Measurements from ENCODE around the gene CAMTA2. TPM values are rescaled to one million over a fixed set of nuclear protein-coding genes. Genes with fewer than 3 reads are reported as not detected.

CAMTA2 gene
- total RNA-seq, 2 donors from 2014 or later, result 66.9 to 103 TPM

- peak overlapping the region; percentile 93 for H3K27ac Mint-ChIP-seq
- peak overlapping the region; percentile 91 for H3K4me3 Mint-ChIP-seq
- no peak for ATAC-seq (replicated peaks)
- H3K4me1 Mint-ChIP-seq, result peaks cover 51% of the 10 kb centered on the region
- no peaks in the 10 kb centered on the region for H3K27me3 Mint-ChIP-seq
- no peaks in the 10 kb centered on the region for H3K9me3 Mint-ChIP-seq
- peaks cover 94% of the 10 kb centered on the region for H3K36me3 Mint-ChIP-seq (ENCODE audit: low read depth)
Measured at GRCh38 chr17:4940555-4941318, 46.7 kb downstream of the CAMTA2 start.

DNA sequence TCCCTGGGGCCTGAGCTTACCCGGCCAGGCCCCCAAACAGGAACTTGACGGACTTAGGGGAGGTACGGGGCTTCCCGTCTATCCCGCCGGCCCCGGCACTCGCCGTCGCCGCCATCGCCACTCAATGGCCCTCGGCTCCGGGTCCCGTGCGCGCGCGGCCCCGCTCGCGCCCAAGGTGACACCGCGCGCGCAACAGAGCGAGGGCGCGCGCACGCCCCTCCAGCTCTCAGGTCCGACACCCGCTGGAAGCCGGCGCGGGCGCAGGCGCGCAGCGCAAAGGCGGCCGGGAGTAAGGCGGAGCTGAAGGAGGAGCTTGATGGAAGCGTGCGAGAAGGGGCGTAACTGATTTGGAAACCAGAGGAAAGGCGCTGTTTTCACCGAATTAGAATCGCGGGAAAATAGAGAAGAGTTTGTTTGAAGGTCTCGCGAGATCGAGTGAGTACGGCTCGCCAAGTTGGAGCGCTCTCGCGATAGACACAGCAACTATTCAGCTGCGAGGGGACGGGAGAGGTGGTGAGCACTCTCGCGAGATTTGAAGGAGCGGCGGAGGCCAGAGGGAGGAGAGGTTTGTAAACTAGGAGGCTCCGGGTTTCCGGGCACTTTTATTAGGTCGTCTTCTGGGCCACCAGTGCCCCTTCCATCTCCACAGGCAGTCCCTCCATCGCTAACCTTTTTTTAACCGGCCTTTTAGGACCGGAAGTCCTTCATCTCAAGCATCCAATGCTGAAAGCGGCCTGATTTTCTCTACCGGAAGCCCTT, 47.5 kb downstream of the CAMTA2 start, which contains the start of the genes RNF167 and SLC25A11:
Gene RNF167, plus strand, starts transcription at position 473 of the 759 bp plus-strand sequence. CDS start 642 bp downstream, outside the sequence.
Gene SLC25A11, minus strand, starts transcription at position 251 of the 759 bp plus-strand sequence. Its CDS starts 136 bp downstream, at position 115.
- Mint-ChIP-seq H3K4me3 (peak within 1 kb of the TSS; percentile 91), H3K27me3 (no peaks in the 10 kb centered on the region), H3K4me1 (peaks cover 43% of the 10 kb centered on the region), H3K36me3 (ENCODE audit: low read depth) (peaks cover 88% of the 10 kb centered on the region), H3K27ac (peak within 1 kb of the TSS; percentile 93), H3K9me3 (no peaks in the 10 kb centered on the region)
- ATAC-seq (replicated peaks), result peak; percentile 86

DNA sequence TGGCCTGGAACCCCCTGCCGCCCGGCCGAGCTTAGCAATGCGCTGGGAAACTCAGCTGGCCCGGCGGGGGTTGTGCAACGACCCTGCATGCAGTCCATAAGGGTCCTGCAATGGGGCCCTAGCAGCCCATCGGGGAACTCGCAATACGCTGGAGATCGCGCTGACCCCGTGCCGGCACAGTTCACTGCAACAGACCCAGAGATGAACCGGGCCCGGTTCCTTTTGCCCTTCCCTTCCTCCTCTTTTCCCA, 48.0 kb downstream of the CAMTA2 start:
- H3K27ac Mint-ChIP-seq, result peak overlapping the region; percentile 93
- ATAC-seq (replicated peaks), result peak; percentile 0
- H3K36me3 Mint-ChIP-seq (ENCODE audit: low read depth), result peaks cover 84% of the 10 kb centered on the region
- peaks cover 41% of the 10 kb centered on the region for H3K4me1 Mint-ChIP-seq
- peak overlapping the region; percentile 91 for H3K4me3 Mint-ChIP-seq
- no peaks in the 10 kb centered on the region for H3K27me3 Mint-ChIP-seq
- H3K9me3 Mint-ChIP-seq, result no peaks in the 10 kb centered on the region

- Mint-ChIP-seq H3K27me3 (no peaks in the 10 kb centered on the region), H3K4me1 (peaks cover 41% of the 10 kb centered on the region), H3K9me3 (no peaks in the 10 kb centered on the region), H3K27ac (peak overlapping the region; percentile 93), H3K4me3 (peak overlapping the region; percentile 91), H3K36me3 (ENCODE audit: low read depth) (peaks cover 84% of the 10 kb centered on the region)
- ATAC-seq (replicated peaks), result no peak
Measured at GRCh38 chr17:4938688-4939545, 48.6 kb downstream of the CAMTA2 start.

- no peaks in the 10 kb centered on the region for H3K9me3 Mint-ChIP-seq
- peak overlapping the region; percentile 93 for H3K27ac Mint-ChIP-seq
- peaks cover 44% of the 10 kb centered on the region for H3K4me1 Mint-ChIP-seq
Measured at GRCh38 chr17:4938069-4938491, 49.4 kb downstream of the CAMTA2 start.

GRCh38 chr17:4937553-4937952, 49.9 kb downstream of the CAMTA2 start:
- Mint-ChIP-seq H3K9me3 (no peaks in the 10 kb centered on the region), H3K27me3 (no peaks in the 10 kb centered on the region), H3K27ac (peak overlapping the region; percentile 41), H3K4me3 (peak overlapping the region; percentile 91), H3K4me1 (peaks cover 40% of the 10 kb centered on the region), H3K36me3 (ENCODE audit: low read depth) (peaks cover 73% of the 10 kb centered on the region)
- no peak for ATAC-seq (replicated peaks)

More at GRCh38 chr17:4938069-4938491, 49.4 kb downstream of the CAMTA2 start:
- Mint-ChIP-seq H3K36me3 (ENCODE audit: low read depth) (peaks cover 78% of the 10 kb centered on the region), H3K27me3 (no peaks in the 10 kb centered on the region), H3K4me3 (peak overlapping the region; percentile 91)
- ATAC-seq (replicated peaks), result no peak

DNA sequence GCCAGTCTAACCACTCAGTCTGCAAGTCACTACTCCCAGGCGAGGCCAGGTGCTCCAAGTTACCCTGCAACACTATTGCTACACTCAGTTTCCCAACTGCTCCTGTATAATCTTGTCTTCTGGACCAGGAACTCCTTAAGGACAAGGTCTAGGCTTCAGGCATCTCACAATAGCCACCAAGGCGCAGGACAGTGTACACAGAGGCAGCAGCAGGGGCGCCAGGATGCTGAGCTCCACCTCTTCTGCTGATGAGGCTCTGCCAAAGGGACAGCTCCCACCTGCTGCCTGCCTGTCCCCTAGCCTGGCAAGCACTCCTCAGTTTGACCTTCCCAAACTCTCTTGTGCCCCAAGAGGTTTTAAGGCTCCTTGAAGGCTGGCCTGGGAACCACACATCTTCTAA, 51.0 kb downstream of the CAMTA2 start:
- H3K9me3 Mint-ChIP-seq, result no peaks in the 10 kb centered on the region
- no peaks in the 10 kb centered on the region for H3K27me3 Mint-ChIP-seq
- peak overlapping the region; percentile 41 for H3K27ac Mint-ChIP-seq
- H3K4me1 Mint-ChIP-seq, result peaks cover 33% of the 10 kb centered on the region
- ATAC-seq (replicated peaks), result no peak
- H3K4me3 Mint-ChIP-seq, result no peak overlapping the region
- peaks cover 61% of the 10 kb centered on the region for H3K36me3 Mint-ChIP-seq (ENCODE audit: low read depth)

GRCh38 chr17:4935650-4936049, 51.8 kb downstream of the CAMTA2 start:
- Mint-ChIP-seq H3K27ac (peak overlapping the region; percentile 25), H3K27me3 (no peaks in the 10 kb centered on the region), H3K4me1 (peaks cover 27% of the 10 kb centered on the region), H3K36me3 (ENCODE audit: low read depth) (peaks cover 54% of the 10 kb centered on the region), H3K4me3 (no peak overlapping the region), H3K9me3 (no peaks in the 10 kb centered on the region)
- no peak for ATAC-seq (replicated peaks)

DNA sequence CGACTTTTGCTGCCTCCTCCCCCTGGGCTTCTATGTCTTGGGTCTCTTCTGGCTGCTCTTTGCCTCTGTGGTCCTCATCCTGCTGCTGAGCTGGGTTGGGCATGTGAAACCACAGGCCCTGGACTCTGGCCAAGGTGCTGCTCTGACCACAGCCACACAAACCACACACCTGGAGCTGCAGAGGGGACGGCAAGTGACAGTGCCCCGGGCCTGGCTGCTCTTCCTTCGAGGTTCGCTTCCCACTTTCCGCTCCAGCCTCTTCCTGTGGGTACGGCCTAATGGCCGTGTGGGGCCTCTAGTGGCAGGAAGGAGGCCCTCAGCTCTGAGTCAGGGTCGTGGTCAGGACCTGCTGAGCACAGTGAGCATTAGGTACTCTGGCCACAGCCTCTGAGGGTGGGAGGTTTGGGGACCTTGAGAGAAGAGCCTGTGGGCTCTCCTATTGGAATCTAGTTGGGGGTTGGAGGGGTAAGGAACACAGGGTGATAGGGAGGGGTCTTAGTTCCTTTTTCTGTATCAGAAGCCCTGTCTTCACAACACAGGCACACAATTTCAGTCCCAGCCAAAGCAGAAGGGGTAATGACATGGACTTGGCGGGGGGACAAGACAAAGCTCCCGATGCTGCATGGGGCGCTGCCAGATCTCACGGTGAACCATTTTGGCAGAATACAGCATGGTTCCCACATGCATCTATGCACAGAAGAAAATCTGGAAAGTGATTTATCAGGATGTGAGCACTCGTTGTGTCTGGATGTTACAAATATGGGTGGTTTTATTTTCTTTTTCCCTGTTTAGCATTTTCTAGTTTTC, 53.1 kb downstream of the CAMTA2 start:
- peak overlapping the region; percentile 47 for H3K27ac Mint-ChIP-seq
- no peaks in the 10 kb centered on the region for H3K27me3 Mint-ChIP-seq
- peaks cover 27% of the 10 kb centered on the region for H3K4me1 Mint-ChIP-seq
- peak overlapping the region; percentile 42 for H3K4me3 Mint-ChIP-seq
- no peaks in the 10 kb centered on the region for H3K9me3 Mint-ChIP-seq
- peak; percentile 85 for ATAC-seq (replicated peaks)
- peaks cover 50% of the 10 kb centered on the region for H3K36me3 Mint-ChIP-seq (ENCODE audit: low read depth)

GRCh38 chr17:4933646-4934045, 53.8 kb downstream of the CAMTA2 start:
- Mint-ChIP-seq H3K4me3 (no peak overlapping the region), H3K4me1 (peaks cover 27% of the 10 kb centered on the region), H3K9me3 (no peaks in the 10 kb centered on the region), H3K27me3 (no peaks in the 10 kb centered on the region), H3K36me3 (ENCODE audit: low read depth) (peaks cover 50% of the 10 kb centered on the region), H3K27ac (peak overlapping the region; percentile 47)
- ATAC-seq (replicated peaks), result no peak

DNA sequence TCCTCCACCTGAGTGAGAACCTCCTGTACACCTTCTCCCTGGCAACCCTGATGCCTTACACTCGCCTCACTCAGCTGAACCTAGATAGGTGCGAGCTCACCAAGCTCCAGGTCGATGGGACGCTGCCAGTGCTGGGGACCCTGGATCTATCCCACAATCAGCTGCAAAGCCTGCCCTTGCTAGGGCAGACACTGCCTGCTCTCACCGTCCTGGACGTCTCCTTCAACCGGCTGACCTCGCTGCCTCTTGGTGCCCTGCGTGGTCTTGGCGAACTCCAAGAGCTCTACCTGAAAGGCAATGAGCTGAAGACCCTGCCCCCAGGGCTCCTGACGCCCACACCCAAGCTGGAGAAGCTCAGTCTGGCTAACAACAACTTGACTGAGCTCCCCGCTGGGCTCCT, 54.7 kb downstream of the CAMTA2 start:
- ATAC-seq (replicated peaks), result no peak
- Mint-ChIP-seq H3K27me3 (no peaks in the 10 kb centered on the region), H3K9me3 (no peaks in the 10 kb centered on the region), H3K4me1 (peaks cover 21% of the 10 kb centered on the region), H3K4me3 (no peak overlapping the region), H3K27ac (peak overlapping the region; percentile 47), H3K36me3 (ENCODE audit: low read depth) (peaks cover 48% of the 10 kb centered on the region)

DNA sequence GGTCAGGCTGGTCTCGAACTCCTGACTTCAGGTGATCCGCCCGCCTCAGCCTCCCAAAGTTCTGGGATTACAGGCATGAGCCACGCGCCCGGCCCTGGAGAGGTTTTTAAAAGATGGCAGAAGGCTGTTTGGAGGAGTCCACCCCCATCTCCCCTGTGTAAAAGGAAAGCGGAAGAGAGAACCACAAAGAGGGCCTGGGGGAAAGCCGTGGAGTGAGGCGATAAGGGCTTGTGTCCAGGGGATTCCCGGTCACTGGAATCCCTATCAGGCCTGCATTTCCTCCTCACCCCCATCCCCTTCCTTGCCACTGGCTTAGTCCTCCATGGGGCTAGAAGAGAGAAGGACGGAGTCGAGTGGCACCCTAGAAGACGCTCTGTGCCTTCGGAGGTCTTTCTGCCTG, 55.5 kb downstream of the CAMTA2 start, which contains the start of gene GP1BA:
Gene GP1BA, plus strand, starts transcription at position 315 of the 400 bp plus-strand sequence. CDS start 328 bp downstream, outside the sequence.
- Mint-ChIP-seq H3K36me3 (ENCODE audit: low read depth) (peaks cover 40% of the 10 kb centered on the region), H3K4me3 (no peak within 1 kb of the TSS), H3K27me3 (no peaks in the 10 kb centered on the region), H3K4me1 (peaks cover 21% of the 10 kb centered on the region), H3K9me3 (no peaks in the 10 kb centered on the region), H3K27ac (peak within 1 kb of the TSS; percentile 47)
- ATAC-seq (replicated peaks), result no peak

DNA sequence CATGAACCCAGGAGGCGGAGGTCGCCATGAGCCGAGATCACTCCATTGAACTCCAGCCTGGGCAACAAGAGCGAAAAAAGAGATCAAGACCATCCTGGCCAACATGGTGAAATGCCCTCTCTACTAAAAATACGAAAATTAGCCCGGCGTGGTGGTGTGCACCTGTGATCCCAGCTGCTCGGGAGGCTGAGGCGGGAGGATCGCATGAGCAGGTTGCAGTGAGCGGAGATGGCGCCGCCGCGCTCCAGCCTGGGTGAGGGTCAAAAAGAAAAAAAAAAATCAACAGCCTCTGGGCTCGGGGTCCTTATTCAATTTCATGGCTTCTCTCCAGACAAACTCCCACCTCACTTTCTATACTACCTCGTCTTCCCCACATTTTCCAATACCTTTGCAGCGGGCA, 58.6 kb downstream of the CAMTA2 start:
- ATAC-seq (replicated peaks), result no peak
- Mint-ChIP-seq H3K4me3 (no peak overlapping the region), H3K4me1 (peaks cover 17% of the 10 kb centered on the region), H3K27me3 (no peaks in the 10 kb centered on the region), H3K27ac (no peak overlapping the region), H3K9me3 (no peaks in the 10 kb centered on the region), H3K36me3 (ENCODE audit: low read depth) (peaks cover 20% of the 10 kb centered on the region)
